Breast epithelium (tissue), 4 donors: ENCODE results near the gene TRIM38. TPM values are rescaled to one million over a fixed set of nuclear protein-coding genes. Genes with fewer than 3 reads are reported as not detected.

Experiments used
- DNase-seq, 2 donors: peaks; one replicate each; pipeline ENCODE4 v3.0.0-alpha.2; 2019; ENCODE audit warnings: low spot score in 2 of 2
- H3K27ac ChIP-seq, 2 donors: fragments of 200-600 bp; sonication (generic) in 1 of 2; one replicate each; pipeline ENCODE4 v1.5.1; 2016 to 2019; ENCODE audit warnings: mild to moderate bottlenecking in 1 of 2
- H3K27me3 ChIP-seq, 2 donors: fragments of 200-600 bp; sonication (generic) in 1 of 2; one replicate each; pipeline versions ENCODE4 v1.5.1 to v1.6.0; 2017 to 2019; ENCODE audit warnings: control low read depth in 1 of 2, mild to moderate bottlenecking in 1 of 2
- H3K36me3 ChIP-seq: fragments of 200-600 bp; one replicate; pipeline ENCODE4 v1.5.1; 2019
- H3K4me1 ChIP-seq, 2 donors: fragments of 200-600 bp; sonication (generic); one replicate each; pipeline ENCODE4 v1.5.1; 2016 to 2019; ENCODE audit warnings: control low read depth in 1 of 2
- H3K4me3 ChIP-seq, 3 donors: fragments of 200-600 bp; sonication (generic); 1 replicate in 2 of 3; 2 replicates in 1 of 3; pipeline ENCODE4 v1.5.1; 2016 to 2019; ENCODE audit warnings: mild to moderate bottlenecking in 3 of 3, moderate library complexity in 2 of 3
- H3K9me3 ChIP-seq, 2 donors: fragments of 200-600 bp; sonication (generic) in 1 of 2; one replicate each; pipeline ENCODE4 v1.5.1; 2016 to 2019; ENCODE audit warnings: control low read depth in 1 of 2
- CTCF ChIP-seq, 3 donors: fragments of 450-650 bp; IDR thresholded peaks; one replicate each; pipeline ENCODE4 v1.5.1; 2016 to 2017; ENCODE audit warnings: antibody characterized with exemption in 3 of 3, mild to moderate bottlenecking in 3 of 3, moderate library complexity in 3 of 3
- POLR2A ChIP-seq: fragments of 450-650 bp; IDR thresholded peaks from one replicate; pipeline ENCODE4 v1.6.1; 2016; ENCODE audit warnings: antibody characterized with exemption, mild to moderate bottlenecking, moderate library complexity
- POLR2AphosphoS5 ChIP-seq, 3 donors: sonication (generic); formaldehyde crosslinking; IDR thresholded peaks; one replicate each; pipeline ENCODE4 v1.6.1; 2017; ENCODE audit warnings: antibody characterized with exemption in 3 of 3
- intact Hi-C: fragments of 100-400 bp; cut with DNase I; formaldehyde crosslinking; loops from one replicate; pipeline ENCODE4 v1.15.1; 2023; ENCODE audit warnings: low total_unique reads
- total RNA-seq, 3 donors: library from RNA; depleted of rRNA; stranded (reverse); fragments of >200 nt; gene quantifications; one replicate each; pipeline ENCODE4 v1.1.0, GENCODE V29; 2016

TRIM38 gene
- total RNA-seq, 3 donors from 2014 or later: 11.8 to 16.2 (median 12.1) TPM

GRCh38 chr6:25931411-25931709, 31.2 kb upstream of the TRIM38 start:
- intact Hi-C loops: no loop called here
- H3K27me3 ChIP-seq: no peaks in the 10 kb centered on the region
- H3K4me1 ChIP-seq: no peaks in the 10 kb centered on the region
- no peak for TF ChIP-seq POLR2A
- TF ChIP-seq CTCF (IDR thresholded peaks at IDR 0.05): no peak
- TF ChIP-seq POLR2AphosphoS5 (IDR thresholded peaks at IDR 0.05): no peak
- no peaks in the 10 kb centered on the region for H3K36me3 ChIP-seq
- no peaks in the 10 kb centered on the region for H3K9me3 ChIP-seq
- no peak for DNase-seq
- H3K4me3 ChIP-seq: no peak overlapping the region
- no peak overlapping the region for H3K27ac ChIP-seq

GRCh38 chr6:25934156-25934555, 28.4 kb upstream of the TRIM38 start:
- no peaks in the 10 kb centered on the region for H3K27me3 ChIP-seq
- intact Hi-C loops: no loop called here

GRCh38 chr6:25934735-25935313, 27.8 kb upstream of the TRIM38 start:
- Histone ChIP-seq H3K36me3 (no peaks in the 10 kb centered on the region), H3K27me3 (no peaks in the 10 kb centered on the region), H3K4me3 (no peak overlapping the region), H3K27ac (no peak overlapping the region), H3K9me3 (no peaks in the 10 kb centered on the region), H3K4me1 (no peaks in the 10 kb centered on the region)
- intact Hi-C loops: no loop called here
- TF ChIP-seq CTCF (IDR thresholded peaks at IDR 0.05) (no peak), POLR2AphosphoS5 (IDR thresholded peaks at IDR 0.05) (no peak), POLR2A (no peak)
- no peak for DNase-seq

More at GRCh38 chr6:25934156-25934555, 28.4 kb upstream of the TRIM38 start:
- H3K4me1 ChIP-seq: no peaks in the 10 kb centered on the region
- no peaks in the 10 kb centered on the region for H3K9me3 ChIP-seq
- DNase-seq: no peak
- no peak overlapping the region for H3K4me3 ChIP-seq
- H3K36me3 ChIP-seq: no peaks in the 10 kb centered on the region
- TF ChIP-seq POLR2A (no peak), CTCF (IDR thresholded peaks at IDR 0.05) (no peak), POLR2AphosphoS5 (IDR thresholded peaks at IDR 0.05) (no peak)
- no peak overlapping the region for H3K27ac ChIP-seq

GRCh38 chr6:25935953-25936352, 26.6 kb upstream of the TRIM38 start:
- no peak overlapping the region for H3K4me3 ChIP-seq
- DNase-seq: no peak
- H3K36me3 ChIP-seq: no peaks in the 10 kb centered on the region
- H3K27me3 ChIP-seq: no peaks in the 10 kb centered on the region
- intact Hi-C loops: no loop called here
- TF ChIP-seq POLR2AphosphoS5 (IDR thresholded peaks at IDR 0.05): no peak
- TF ChIP-seq POLR2A: no peak
- no peak for TF ChIP-seq CTCF (IDR thresholded peaks at IDR 0.05)
- H3K9me3 ChIP-seq: no peaks in the 10 kb centered on the region
- no peak overlapping the region for H3K27ac ChIP-seq
- H3K4me1 ChIP-seq: no peaks in the 10 kb centered on the region

- DNase-seq: no peak
- H3K27me3 ChIP-seq: no peaks in the 10 kb centered on the region
- H3K36me3 ChIP-seq: no peaks in the 10 kb centered on the region
- no peak for TF ChIP-seq CTCF (IDR thresholded peaks at IDR 0.05)
- H3K27ac ChIP-seq: no peak overlapping the region
- no peaks in the 10 kb centered on the region for H3K9me3 ChIP-seq
- H3K4me1 ChIP-seq: no peaks in the 10 kb centered on the region
- intact Hi-C loops: no loop called here
- no peak overlapping the region for H3K4me3 ChIP-seq
These were observed 23.0 kb upstream of the TRIM38 start for GRCh38 chr6:25939593-25939992.
